ENCODE results near the gene AGPS.

DNA sequence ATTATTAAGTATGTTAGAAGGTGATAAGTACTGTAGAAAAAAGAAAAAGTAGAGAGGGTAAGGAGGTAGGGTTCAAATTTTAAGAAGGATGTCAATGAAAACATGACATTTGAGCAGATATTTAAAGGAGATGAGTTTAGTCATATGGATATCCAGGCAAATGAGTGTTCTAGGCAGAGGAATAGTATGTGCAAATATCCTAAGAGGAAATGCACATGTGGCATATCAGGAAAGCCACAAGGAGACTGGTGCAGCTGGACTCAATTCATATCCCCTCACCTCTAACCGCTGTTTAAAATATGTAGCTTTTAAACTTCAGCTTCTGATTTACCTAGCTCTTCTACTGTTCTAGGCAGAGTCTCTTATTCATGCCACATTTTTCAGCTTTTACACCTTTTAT lies 9.5 kb downstream of the AGPS start:
- TF ChIP-seq, protein P1, sequence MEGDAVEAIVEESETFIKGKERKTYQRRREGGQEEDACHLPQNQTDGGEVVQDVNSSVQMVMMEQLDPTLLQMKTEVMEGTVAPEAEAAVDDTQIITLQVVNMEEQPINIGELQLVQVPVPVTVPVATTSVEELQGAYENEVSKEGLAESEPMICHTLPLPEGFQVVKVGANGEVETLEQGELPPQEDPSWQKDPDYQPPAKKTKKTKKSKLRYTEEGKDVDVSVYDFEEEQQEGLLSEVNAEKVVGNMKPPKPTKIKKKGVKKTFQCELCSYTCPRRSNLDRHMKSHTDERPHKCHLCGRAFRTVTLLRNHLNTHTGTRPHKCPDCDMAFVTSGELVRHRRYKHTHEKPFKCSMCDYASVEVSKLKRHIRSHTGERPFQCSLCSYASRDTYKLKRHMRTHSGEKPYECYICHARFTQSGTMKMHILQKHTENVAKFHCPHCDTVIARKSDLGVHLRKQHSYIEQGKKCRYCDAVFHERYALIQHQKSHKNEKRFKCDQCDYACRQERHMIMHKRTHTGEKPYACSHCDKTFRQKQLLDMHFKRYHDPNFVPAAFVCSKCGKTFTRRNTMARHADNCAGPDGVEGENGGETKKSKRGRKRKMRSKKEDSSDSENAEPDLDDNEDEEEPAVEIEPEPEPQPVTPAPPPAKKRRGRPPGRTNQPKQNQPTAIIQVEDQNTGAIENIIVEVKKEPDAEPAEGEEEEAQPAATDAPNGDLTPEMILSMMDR (CRISPR knock-in tag; IDR thresholded peaks at IDR 0.05), result no peak
- TF ChIP-seq CBX2 (IDR thresholded peaks at IDR 0.05; ENCODE audit: low read depth, low read length) (no peak), CBX2 (CRISPR knock-in tag; IDR thresholded peaks at IDR 0.05; ENCODE audit: low read depth) (no peak), NR2F6 (IDR thresholded peaks at IDR 0.05) (no peak), NR2F6 (CRISPR knock-in tag; IDR thresholded peaks at IDR 0.05) (no peak), TSC22D2 (CRISPR knock-in tag; IDR thresholded peaks at IDR 0.05; ENCODE audit: borderline replicate concordance) (no peak), MEIS2 (CRISPR knock-in tag; IDR thresholded peaks at IDR 0.05) (no peak), NFKBIZ (CRISPR knock-in tag; IDR thresholded peaks at IDR 0.05) (no peak), TCF7L2 (IDR thresholded peaks at IDR 0.05; ENCODE audit: low read depth, low read length) (no peak), ZKSCAN1 (IDR thresholded peaks at IDR 0.05; ENCODE audit: low read length) (no peak), ATF2 (CRISPR knock-in tag; IDR thresholded peaks at IDR 0.05) (no peak), TBP (CRISPR knock-in tag; IDR thresholded peaks at IDR 0.05) (no peak), AKNA (CRISPR knock-in tag; IDR thresholded peaks at IDR 0.05; ENCODE audit: borderline replicate concordance) (no peak)
